Thoracic aorta (tissue), 2 donors: ENCODE measurements around the gene TMEM63A. TPM values are rescaled to one million over a fixed set of nuclear protein-coding genes. Genes with fewer than 3 reads are reported as not detected.
A peak's percentile ranks its signal among the peaks of the same experiment; 100 is the strongest.

Experiments used
- ATAC-seq: fragments of 150-250 bp; one replicate; pipeline ENCODE4 v1.8.0; 2017; ENCODE audit warnings: low read depth; ENCODE audit not compliant: insufficient number of reproducible peaks, low FRiP score
- DNase-seq: peaks from one replicate; pipeline ENCODE4 v3.0.0-alpha.2; 2020; ENCODE audit warnings: low spot score
- H3K27ac ChIP-seq, 2 donors: fragments of 200-600 bp; sonication (generic); 1 replicate in 1 of 2; 2 replicates in 1 of 2; pipeline ENCODE4 v1.5.1; 2016; ENCODE audit warnings: mild to moderate bottlenecking in 2 of 2, moderate library complexity in 2 of 2
- H3K27me3 ChIP-seq: fragments of 200-600 bp; sonication (generic); replicated peaks from 2 replicates; pipeline ENCODE4 v1.6.0; 2016; ENCODE audit warnings: mild to moderate bottlenecking; ENCODE audit not compliant: insufficient read depth
- H3K36me3 ChIP-seq: fragments of 200-600 bp; sonication (generic); one replicate; pipeline ENCODE4 v1.5.1; 2016
- H3K4me1 ChIP-seq, 2 donors: fragments of 200-600 bp; sonication (generic); 1 replicate in 1 of 2; 2 replicates in 1 of 2; pipeline versions ENCODE4 v1.5.1 to v1.6.0; 2016; ENCODE audit warnings: low read depth in 2 of 2, mild to moderate bottlenecking in 1 of 2; ENCODE audit not compliant: control insufficient read depth in 1 of 2
- H3K4me3 ChIP-seq: fragments of 200-600 bp; sonication (generic); 2 replicates; pipeline ENCODE4 v1.5.1; 2016; ENCODE audit warnings: mild to moderate bottlenecking
- H3K9me3 ChIP-seq: fragments of 200-600 bp; sonication (generic); 2 replicates; pipeline ENCODE4 v1.5.1; 2016
- CTCF ChIP-seq: fragments of 200-600 bp; sonication (generic); IDR thresholded peaks from one replicate; pipeline ENCODE4 v1.5.1; 2019; ENCODE audit warnings: antibody characterized with exemption
- total RNA-seq, 2 donors: library from RNA; depleted of rRNA; stranded (reverse); fragments of >200 nt; gene quantifications; one replicate each; pipeline versions ENCODE4 v1.1.0 to v1.2.3, GENCODE V29; 2016

The TMEM63A gene
- total RNA-seq, 2 donors from 2014 or later: 75.1 to 105 TPM

GRCh38 chr1:225868631-225869330 lies 13.4 kb downstream of the TMEM63A start:
- H3K27me3 ChIP-seq: no peaks in the 10 kb centered on the region
- no peaks in the 10 kb centered on the region for H3K9me3 ChIP-seq
- ATAC-seq (no peak), DNase-seq (no peak)
- peaks cover 0 to 15% of the 10 kb centered on the region in 2 donors for H3K4me1 ChIP-seq
- no peak for TF ChIP-seq CTCF
- H3K4me3 ChIP-seq: no peak overlapping the region
- peaks cover 53% of the 10 kb centered on the region for H3K36me3 ChIP-seq
- H3K27ac ChIP-seq: no peak overlapping the region

GRCh38 chr1:225866981-225867380 lies 15.2 kb downstream of the TMEM63A start:
- Histone ChIP-seq H3K27ac (no peak overlapping the region), H3K36me3 (peaks cover 52% of the 10 kb centered on the region), H3K4me1 (peaks cover 9 to 26% of the 10 kb centered on the region in 2 donors), H3K9me3 (no peaks in the 10 kb centered on the region), H3K27me3 (no peaks in the 10 kb centered on the region), H3K4me3 (no peak overlapping the region)
- no peak for ATAC-seq
- DNase-seq: no peak
- no peak for TF ChIP-seq CTCF

- Histone ChIP-seq H3K36me3 (peaks cover 60% of the 10 kb centered on the region), H3K4me3 (no peak overlapping the region), H3K4me1 (peaks cover 9 to 26% of the 10 kb centered on the region in 2 donors), H3K27me3 (no peaks in the 10 kb centered on the region), H3K27ac (no peak overlapping the region), H3K9me3 (no peaks in the 10 kb centered on the region)
- no peak for ATAC-seq
- TF ChIP-seq CTCF: no peak
- no peak for DNase-seq
These were observed 15.9 kb downstream of the TMEM63A start for GRCh38 chr1:225866061-225866837.

- ATAC-seq: no peak
- peaks cover 9 to 26% of the 10 kb centered on the region in 2 donors for H3K4me1 ChIP-seq
- no peaks in the 10 kb centered on the region for H3K9me3 ChIP-seq
- DNase-seq: no peak
- no peak overlapping the region for H3K27ac ChIP-seq
- no peaks in the 10 kb centered on the region for H3K27me3 ChIP-seq
- H3K4me3 ChIP-seq: no peak overlapping the region
- TF ChIP-seq CTCF: no peak
- peaks cover 60% of the 10 kb centered on the region for H3K36me3 ChIP-seq
These were observed 16.7 kb downstream of the TMEM63A start for GRCh38 chr1:225865514-225865913.

GRCh38 chr1:225863167-225863566 lies 19.0 kb downstream of the TMEM63A start:
- H3K27me3 ChIP-seq: no peaks in the 10 kb centered on the region
- no peak overlapping the region for H3K4me3 ChIP-seq
- no peak for TF ChIP-seq CTCF
- peaks cover 62% of the 10 kb centered on the region for H3K36me3 ChIP-seq
- DNase-seq: no peak
- peak overlapping the region; percentile 51 to 58 for H3K27ac ChIP-seq
- peaks cover 9 to 26% of the 10 kb centered on the region in 2 donors for H3K4me1 ChIP-seq
- no peaks in the 10 kb centered on the region for H3K9me3 ChIP-seq
- ATAC-seq: no peak
